ENCODE results near the gene DNAJC4. TPM values are rescaled to one million over a fixed set of nuclear protein-coding genes. Genes with fewer than 3 reads are reported as not detected.

The DNAJC4 gene
- total RNA-seq, 1 donor from 2014 or later: 39.1 TPM

- no peak overlapping the region for H3K4me3 Mint-ChIP-seq (ENCODE audit: low read depth)
- H3K27ac Mint-ChIP-seq: no peak overlapping the region
- H3K9me3 Mint-ChIP-seq (ENCODE audit: low read depth): no peaks in the 10 kb centered on the region
- no peaks in the 10 kb centered on the region for H3K27me3 Mint-ChIP-seq
- peaks cover 4% of the 10 kb centered on the region for H3K4me1 Mint-ChIP-seq (ENCODE audit: low read depth)
- no peak for TF ChIP-seq CTCF (IDR thresholded peaks at IDR 0.05; ENCODE audit: unreplicated experiment)
- no peak for DNase-seq (ENCODE audit: low spot score, unreplicated experiment)
- H3K36me3 Mint-ChIP-seq (ENCODE audit: insufficient read depth): peaks cover 7% of the 10 kb centered on the region
These were observed 45.5 kb downstream of the DNAJC4 start for GRCh38 chr11:64275841-64276240.

- H3K4me3 Mint-ChIP-seq (ENCODE audit: low read depth): no peak overlapping the region
- H3K27ac Mint-ChIP-seq: no peak overlapping the region
- H3K9me3 Mint-ChIP-seq (ENCODE audit: low read depth): no peaks in the 10 kb centered on the region
- no peak for TF ChIP-seq CTCF (IDR thresholded peaks at IDR 0.05; ENCODE audit: unreplicated experiment)
- peaks cover 2% of the 10 kb centered on the region for H3K4me1 Mint-ChIP-seq (ENCODE audit: low read depth)
- no peak for DNase-seq (ENCODE audit: low spot score, unreplicated experiment)
- H3K36me3 Mint-ChIP-seq (ENCODE audit: insufficient read depth): peaks cover 7% of the 10 kb centered on the region
- H3K27me3 Mint-ChIP-seq: no peaks in the 10 kb centered on the region
These were observed 46.5 kb downstream of the DNAJC4 start for GRCh38 chr11:64276653-64277431.

GRCh38 chr11:64278576-64279190, 48.3 kb downstream of the DNAJC4 start:
- Mint-ChIP-seq H3K9me3 (ENCODE audit: low read depth) (no peaks in the 10 kb centered on the region), H3K27me3 (no peaks in the 10 kb centered on the region), H3K27ac (no peak overlapping the region), H3K4me1 (ENCODE audit: low read depth) (no peaks in the 10 kb centered on the region), H3K4me3 (ENCODE audit: low read depth) (no peak overlapping the region), H3K36me3 (ENCODE audit: insufficient read depth) (peaks cover 7% of the 10 kb centered on the region)
- no peak for DNase-seq (ENCODE audit: low spot score, unreplicated experiment)
- no peak for TF ChIP-seq CTCF (IDR thresholded peaks at IDR 0.05; ENCODE audit: unreplicated experiment)

GRCh38 chr11:64281957-64282770, 51.8 kb downstream of the DNAJC4 start:
- H3K9me3 Mint-ChIP-seq (ENCODE audit: low read depth): no peaks in the 10 kb centered on the region

More at GRCh38 chr11:64281957-64282770, 51.8 kb downstream of the DNAJC4 start:
- Mint-ChIP-seq H3K4me1 (ENCODE audit: low read depth) (peaks cover 7% of the 10 kb centered on the region), H3K36me3 (ENCODE audit: insufficient read depth) (peaks cover 7% of the 10 kb centered on the region), H3K27ac (no peak overlapping the region), H3K4me3 (ENCODE audit: low read depth) (no peak overlapping the region), H3K27me3 (no peaks in the 10 kb centered on the region)
- no peak for TF ChIP-seq CTCF (IDR thresholded peaks at IDR 0.05; ENCODE audit: unreplicated experiment)
- DNase-seq (ENCODE audit: low spot score, unreplicated experiment): no peak

Measured in progenitor cell of endocrine pancreas (in vitro differentiated cells).